Measurements from ENCODE around the gene PTPRT.

PTPRT gene

DNA sequence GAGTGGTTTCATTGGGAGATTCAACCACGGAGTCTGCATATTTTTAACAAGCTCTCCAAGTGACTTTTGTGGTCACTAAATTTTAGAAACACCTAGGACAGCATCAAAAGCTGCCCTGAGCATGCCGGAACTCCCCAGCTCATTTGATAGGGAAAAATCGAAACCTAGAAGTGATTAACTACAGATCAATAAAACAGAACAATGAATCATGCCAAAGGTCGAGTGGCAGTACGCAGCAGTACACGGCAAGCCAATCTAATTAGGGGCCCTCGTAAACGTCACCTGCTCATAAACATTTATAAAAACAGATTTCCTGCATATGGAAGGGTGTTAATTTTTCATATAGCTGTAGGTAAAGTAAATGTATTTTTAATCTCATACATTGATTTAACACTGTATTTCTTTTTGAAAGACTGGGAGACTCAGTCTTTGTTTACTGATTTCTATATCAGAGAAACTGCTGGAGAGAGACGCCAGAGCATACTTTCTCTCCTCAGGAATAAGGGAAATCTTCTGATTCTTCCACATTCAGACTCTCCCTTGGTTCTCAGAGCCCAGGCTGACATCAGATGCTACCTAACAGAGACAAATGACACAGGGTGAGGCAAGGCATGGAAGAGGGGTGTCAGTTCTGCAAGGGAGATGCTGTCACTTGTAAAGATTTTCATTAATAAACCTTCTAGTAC, 232.5 kb downstream of the PTPRT start:
- Histone ChIP-seq H3K9me3 (ENCODE audit: control insufficient read depth, low read length) (no peaks in the 10 kb centered on the region), H3K4me3 (ENCODE audit: extremely low read depth, insufficient read depth, low read length, poor library complexity, severe bottlenecking) (no peak overlapping the region), H3K36me3 (ENCODE audit: control insufficient read depth, insufficient read depth, low read length) (no peaks in the 10 kb centered on the region), H3K27ac (ENCODE audit: low read depth, low read length, severe bottlenecking) (no peak overlapping the region), H3K4me1 (ENCODE audit: control insufficient read depth, insufficient read depth, low read length, poor library complexity, severe bottlenecking) (no peaks in the 10 kb centered on the region)
- 70 to 87% methylated on average over 1 to 5 of the region's 9 CpGs for WGBS, 2 experiments (ENCODE audit: insufficient coverage in 2 of 2)

GRCh38 chr20:42955713-42956112, 234.0 kb downstream of the PTPRT start:
- Histone ChIP-seq H3K27ac (ENCODE audit: low read depth, low read length, severe bottlenecking) (no peak overlapping the region), H3K9me3 (ENCODE audit: control insufficient read depth, low read length) (no peaks in the 10 kb centered on the region), H3K36me3 (ENCODE audit: control insufficient read depth, insufficient read depth, low read length) (no peaks in the 10 kb centered on the region), H3K4me3 (ENCODE audit: extremely low read depth, insufficient read depth, low read length, poor library complexity, severe bottlenecking) (no peak overlapping the region), H3K4me1 (ENCODE audit: control insufficient read depth, insufficient read depth, low read length, poor library complexity, severe bottlenecking) (no peaks in the 10 kb centered on the region)
- 82 to 95% methylated on average over 2 to 3 of the region's 4 CpGs for WGBS, 2 experiments (ENCODE audit: insufficient coverage in 2 of 2)

- 83 to 90% methylated on average over 2 to 5 of the region's 5 CpGs for WGBS, 2 experiments (ENCODE audit: insufficient coverage in 2 of 2)
- Histone ChIP-seq H3K4me3 (ENCODE audit: extremely low read depth, insufficient read depth, low read length, poor library complexity, severe bottlenecking) (no peak overlapping the region), H3K27ac (ENCODE audit: low read depth, low read length, severe bottlenecking) (no peak overlapping the region), H3K9me3 (ENCODE audit: control insufficient read depth, low read length) (no peaks in the 10 kb centered on the region), H3K36me3 (ENCODE audit: control insufficient read depth, insufficient read depth, low read length) (no peaks in the 10 kb centered on the region), H3K4me1 (ENCODE audit: control insufficient read depth, insufficient read depth, low read length, poor library complexity, severe bottlenecking) (no peaks in the 10 kb centered on the region)
Measured at GRCh38 chr20:42954951-42955350, 234.8 kb downstream of the PTPRT start.

GRCh38 chr20:42949950-42950349, 239.8 kb downstream of the PTPRT start:
- 80 to 94% methylated on average over 4 to 6 of the region's 7 CpGs for WGBS, 2 experiments (ENCODE audit: insufficient coverage in 2 of 2)
- Histone ChIP-seq H3K27ac (ENCODE audit: low read depth, low read length, severe bottlenecking) (no peak overlapping the region), H3K4me3 (ENCODE audit: extremely low read depth, insufficient read depth, low read length, poor library complexity, severe bottlenecking) (no peak overlapping the region), H3K9me3 (ENCODE audit: control insufficient read depth, low read length) (no peaks in the 10 kb centered on the region), H3K4me1 (ENCODE audit: control insufficient read depth, insufficient read depth, low read length, poor library complexity, severe bottlenecking) (peaks cover 7% of the 10 kb centered on the region), H3K36me3 (ENCODE audit: control insufficient read depth, insufficient read depth, low read length) (no peaks in the 10 kb centered on the region)

GRCh38 chr20:42945234-42945994, 244.3 kb downstream of the PTPRT start:
- H3K27ac ChIP-seq (ENCODE audit: low read depth, low read length, severe bottlenecking), result no peak overlapping the region
- WGBS, 2 experiments (ENCODE audit: insufficient coverage in 2 of 2), result 80 to 90% methylated on average over 5 to 8 of the region's 10 CpGs

GRCh38 chr20:42941629-42942028, 248.1 kb downstream of the PTPRT start:
- WGBS, 2 experiments (ENCODE audit: insufficient coverage in 2 of 2), result no CpG with 5 or more reads among the region's 2 CpGs
- Histone ChIP-seq H3K9me3 (ENCODE audit: control insufficient read depth, low read length) (no peaks in the 10 kb centered on the region), H3K36me3 (ENCODE audit: control insufficient read depth, insufficient read depth, low read length) (no peaks in the 10 kb centered on the region), H3K4me1 (ENCODE audit: control insufficient read depth, insufficient read depth, low read length, poor library complexity, severe bottlenecking) (peaks cover 16% of the 10 kb centered on the region), H3K27ac (ENCODE audit: low read depth, low read length, severe bottlenecking) (no peak overlapping the region), H3K4me3 (ENCODE audit: extremely low read depth, insufficient read depth, low read length, poor library complexity, severe bottlenecking) (no peak overlapping the region)

More at GRCh38 chr20:42945234-42945994, 244.3 kb downstream of the PTPRT start:
- Histone ChIP-seq H3K9me3 (ENCODE audit: control insufficient read depth, low read length) (no peaks in the 10 kb centered on the region), H3K4me3 (ENCODE audit: extremely low read depth, insufficient read depth, low read length, poor library complexity, severe bottlenecking) (no peak overlapping the region), H3K36me3 (ENCODE audit: control insufficient read depth, insufficient read depth, low read length) (no peaks in the 10 kb centered on the region), H3K4me1 (ENCODE audit: control insufficient read depth, insufficient read depth, low read length, poor library complexity, severe bottlenecking) (peaks cover 11% of the 10 kb centered on the region)

- no peaks in the 10 kb centered on the region for H3K9me3 ChIP-seq (ENCODE audit: control insufficient read depth, low read length)
- H3K4me1 ChIP-seq (ENCODE audit: control insufficient read depth, insufficient read depth, low read length, poor library complexity, severe bottlenecking), result peaks cover 4% of the 10 kb centered on the region
- H3K36me3 ChIP-seq (ENCODE audit: control insufficient read depth, insufficient read depth, low read length), result no peaks in the 10 kb centered on the region
- no peak overlapping the region for H3K4me3 ChIP-seq (ENCODE audit: extremely low read depth, insufficient read depth, low read length, poor library complexity, severe bottlenecking)
- WGBS, 2 experiments (ENCODE audit: insufficient coverage in 2 of 2), result 80 to 100% methylated on average over 2 of the region's 3 CpGs
- peak overlapping the region; percentile 44 for H3K27ac ChIP-seq (ENCODE audit: low read depth, low read length, severe bottlenecking)
Measured at GRCh38 chr20:42938441-42939205, 251.1 kb downstream of the PTPRT start.

DNA sequence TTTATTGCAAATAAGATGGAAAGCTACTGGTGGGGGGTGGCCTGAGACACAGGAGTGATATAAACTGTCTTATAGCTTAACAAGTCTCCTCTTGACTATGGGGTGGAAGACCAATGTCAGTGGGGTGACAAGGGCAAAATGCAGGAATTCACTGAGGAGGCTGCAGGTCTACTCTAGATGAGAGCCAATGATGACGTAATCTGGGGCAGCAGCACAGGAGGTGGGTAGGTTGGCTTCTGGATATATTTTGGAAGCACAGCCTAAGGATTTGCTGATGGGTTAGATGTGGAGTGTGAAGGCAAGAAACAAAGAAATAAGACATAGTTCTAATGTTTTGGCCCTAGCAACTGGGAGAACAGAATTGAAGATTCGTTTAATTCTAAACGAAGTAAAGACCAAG, 253.2 kb downstream of the PTPRT start:
- Histone ChIP-seq H3K4me1 (ENCODE audit: control insufficient read depth, insufficient read depth, low read length, poor library complexity, severe bottlenecking) (peaks cover 4% of the 10 kb centered on the region), H3K9me3 (ENCODE audit: control insufficient read depth, low read length) (no peaks in the 10 kb centered on the region), H3K36me3 (ENCODE audit: control insufficient read depth, insufficient read depth, low read length) (no peaks in the 10 kb centered on the region), H3K4me3 (ENCODE audit: extremely low read depth, insufficient read depth, low read length, poor library complexity, severe bottlenecking) (no peak overlapping the region), H3K27ac (ENCODE audit: low read depth, low read length, severe bottlenecking) (no peak overlapping the region)
- WGBS, 2 experiments (ENCODE audit: insufficient coverage in 2 of 2), result 73 to 91% methylated on average over 3 of the region's 3 CpGs

DNA sequence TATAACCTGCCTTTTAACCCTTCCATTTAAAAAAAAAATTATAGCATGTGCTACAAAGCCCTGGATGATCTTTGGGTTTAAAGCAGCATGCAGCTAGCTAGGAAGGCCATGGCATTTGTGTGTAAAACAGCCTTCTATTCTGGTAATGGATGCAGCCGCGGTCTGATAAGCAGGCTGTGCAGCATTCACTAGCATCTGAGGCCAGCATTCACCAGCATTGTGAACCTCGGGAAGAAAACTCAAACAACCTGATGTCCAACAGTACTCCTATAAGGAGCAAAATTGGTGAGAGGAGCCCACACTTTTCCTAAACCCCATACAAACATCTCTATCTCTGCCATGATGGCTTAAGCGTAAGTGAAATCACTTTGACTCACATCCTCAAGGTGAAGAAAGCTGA, 265.5 kb downstream of the PTPRT start:
- 85 to 87% methylated on average over 3 of the region's 4 CpGs for WGBS, 2 experiments (ENCODE audit: insufficient coverage in 2 of 2)
- no peaks in the 10 kb centered on the region for H3K36me3 ChIP-seq (ENCODE audit: control insufficient read depth, insufficient read depth, low read length)
- H3K4me3 ChIP-seq (ENCODE audit: extremely low read depth, insufficient read depth, low read length, poor library complexity, severe bottlenecking), result no peak overlapping the region
- no peak overlapping the region for H3K27ac ChIP-seq (ENCODE audit: low read depth, low read length, severe bottlenecking)
- H3K9me3 ChIP-seq (ENCODE audit: control insufficient read depth, low read length), result no peaks in the 10 kb centered on the region
- H3K4me1 ChIP-seq (ENCODE audit: control insufficient read depth, insufficient read depth, low read length, poor library complexity, severe bottlenecking), result no peaks in the 10 kb centered on the region

DNA sequence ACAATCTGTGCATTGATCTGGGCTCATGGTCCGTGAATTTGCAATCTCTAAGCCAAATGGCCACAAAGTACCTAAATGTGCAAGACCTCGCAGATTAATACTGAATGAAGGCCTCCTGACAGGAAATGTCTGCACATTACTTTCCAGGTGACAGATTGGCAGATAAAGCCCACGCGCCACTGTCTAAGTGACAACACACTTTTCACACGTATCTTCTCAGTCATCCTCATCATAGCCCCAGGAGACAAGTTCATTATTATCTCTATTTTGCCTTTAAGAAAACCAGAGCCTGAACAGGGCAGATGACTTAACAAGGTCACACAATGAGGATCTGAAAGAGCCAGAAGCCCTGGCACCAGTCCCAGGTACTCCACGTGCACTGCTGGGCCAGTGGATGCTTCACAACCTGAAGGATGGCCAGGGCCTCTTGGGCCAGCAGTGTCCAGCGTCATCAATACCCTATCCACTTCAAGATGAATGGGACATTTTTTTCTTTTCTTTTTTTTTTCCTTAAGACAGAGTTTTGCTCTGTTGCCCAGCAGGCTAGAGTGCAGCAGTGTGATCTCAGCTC, 266.3 kb downstream of the PTPRT start:
- 89% methylated on average over 7 of the region's 7 CpGs for WGBS, 2 experiments (ENCODE audit: insufficient coverage in 2 of 2)
- no peaks in the 10 kb centered on the region for H3K9me3 ChIP-seq (ENCODE audit: control insufficient read depth, low read length)
- no peak overlapping the region for H3K27ac ChIP-seq (ENCODE audit: low read depth, low read length, severe bottlenecking)
- H3K4me1 ChIP-seq (ENCODE audit: control insufficient read depth, insufficient read depth, low read length, poor library complexity, severe bottlenecking), result no peaks in the 10 kb centered on the region
- no peak overlapping the region for H3K4me3 ChIP-seq (ENCODE audit: extremely low read depth, insufficient read depth, low read length, poor library complexity, severe bottlenecking)
- H3K36me3 ChIP-seq (ENCODE audit: control insufficient read depth, insufficient read depth, low read length), result no peaks in the 10 kb centered on the region
